ENCODE data around the gene VPS50. TPM values are rescaled to one million over a fixed set of nuclear protein-coding genes. Genes with fewer than 3 reads are reported as not detected.

Gene VPS50
- total and polyA plus RNA-seq, 9 donors = 7.7 to 28.6 (median 23.0) TPM

DNA sequence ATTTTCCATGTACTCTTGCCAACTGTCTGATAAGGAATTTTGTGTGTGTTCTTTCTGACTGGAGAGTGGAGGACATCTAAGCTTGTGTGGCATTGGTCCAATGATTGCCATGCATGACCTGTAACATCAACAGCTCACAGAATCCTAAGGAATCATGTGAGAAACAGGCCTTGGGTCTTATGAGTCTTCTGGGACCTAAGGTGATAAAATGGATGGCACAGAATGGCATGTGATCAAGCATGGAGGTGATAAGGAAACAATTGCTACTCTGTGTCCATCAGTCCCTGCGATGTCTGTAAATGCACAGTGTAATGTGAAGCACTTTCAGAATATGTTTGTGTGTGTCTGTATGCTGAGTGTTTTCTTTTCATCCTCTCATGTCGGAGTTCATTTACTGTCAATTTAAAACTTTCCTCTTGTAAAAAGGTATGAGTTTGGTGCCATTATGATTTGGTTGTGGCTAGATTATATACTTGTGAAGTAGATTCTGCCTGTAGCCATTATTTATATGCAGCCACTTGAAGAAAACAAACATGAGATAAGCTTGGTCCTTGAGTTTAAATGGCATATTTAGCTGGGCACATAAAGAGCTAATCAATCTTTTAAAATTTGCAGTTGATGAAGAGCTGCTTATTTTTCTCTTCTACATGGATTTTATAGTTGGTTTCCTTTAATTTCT is 127.5 kb downstream of the VPS50 start:
- no peaks in the 10 kb centered on the region for H3K9me3 ChIP-seq
- no peak overlapping the region for H3K4me3 ChIP-seq
- no peaks in the 10 kb centered on the region for H3K4me1 ChIP-seq (ENCODE audit: insufficient read depth)
- H3K36me3 ChIP-seq = no peaks in the 10 kb centered on the region
- intact Hi-C loops (cut with DNase I) = no loop called here
- no peak for TF ChIP-seq EP300 (IDR thresholded peaks at IDR 0.05)
- TF ChIP-seq, protein P1, sequence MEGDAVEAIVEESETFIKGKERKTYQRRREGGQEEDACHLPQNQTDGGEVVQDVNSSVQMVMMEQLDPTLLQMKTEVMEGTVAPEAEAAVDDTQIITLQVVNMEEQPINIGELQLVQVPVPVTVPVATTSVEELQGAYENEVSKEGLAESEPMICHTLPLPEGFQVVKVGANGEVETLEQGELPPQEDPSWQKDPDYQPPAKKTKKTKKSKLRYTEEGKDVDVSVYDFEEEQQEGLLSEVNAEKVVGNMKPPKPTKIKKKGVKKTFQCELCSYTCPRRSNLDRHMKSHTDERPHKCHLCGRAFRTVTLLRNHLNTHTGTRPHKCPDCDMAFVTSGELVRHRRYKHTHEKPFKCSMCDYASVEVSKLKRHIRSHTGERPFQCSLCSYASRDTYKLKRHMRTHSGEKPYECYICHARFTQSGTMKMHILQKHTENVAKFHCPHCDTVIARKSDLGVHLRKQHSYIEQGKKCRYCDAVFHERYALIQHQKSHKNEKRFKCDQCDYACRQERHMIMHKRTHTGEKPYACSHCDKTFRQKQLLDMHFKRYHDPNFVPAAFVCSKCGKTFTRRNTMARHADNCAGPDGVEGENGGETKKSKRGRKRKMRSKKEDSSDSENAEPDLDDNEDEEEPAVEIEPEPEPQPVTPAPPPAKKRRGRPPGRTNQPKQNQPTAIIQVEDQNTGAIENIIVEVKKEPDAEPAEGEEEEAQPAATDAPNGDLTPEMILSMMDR (IDR thresholded peaks at IDR 0.05) = no peak
- TF ChIP-seq POLR2A (IDR thresholded peaks at IDR 0.05) = no peak
- no peak overlapping the region for H3K27ac ChIP-seq
- DNase-seq = no peak
- 97 to 100% (median 99%) methylated on average over 2 of the region's 2 CpGs for WGBS, 3 donors
- no peaks in the 10 kb centered on the region for H3K27me3 ChIP-seq

DNA sequence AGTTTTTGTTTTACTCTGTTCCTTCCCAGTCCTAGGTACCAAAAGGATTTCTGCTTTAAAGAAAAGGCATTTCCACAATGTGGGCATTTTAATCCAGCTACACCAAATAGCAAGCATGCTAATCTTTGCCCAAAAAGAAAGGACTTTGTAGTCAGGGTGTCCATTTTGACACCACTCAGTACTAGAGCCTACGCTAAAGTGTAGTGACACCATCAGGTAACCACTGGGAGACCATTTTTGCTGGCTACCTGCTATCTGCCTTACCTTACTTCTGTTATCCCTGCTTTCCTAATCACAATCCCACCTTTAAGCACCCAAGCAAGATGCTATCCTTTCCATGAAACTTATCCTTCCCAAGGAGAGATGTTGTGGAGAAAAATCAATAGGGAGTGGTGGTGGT is 129.7 kb downstream of the VPS50 start:
- no peak for DNase-seq
- Histone ChIP-seq H3K9me3 (no peaks in the 10 kb centered on the region), H3K27me3 (no peaks in the 10 kb centered on the region), H3K4me3 (no peak overlapping the region), H3K4me1 (ENCODE audit: insufficient read depth) (no peaks in the 10 kb centered on the region), H3K27ac (no peak overlapping the region), H3K36me3 (no peaks in the 10 kb centered on the region)
- TF ChIP-seq EP300 (IDR thresholded peaks at IDR 0.05) = no peak
- TF ChIP-seq, protein P1 (IDR thresholded peaks at IDR 0.05) = no peak
- intact Hi-C loops (cut with DNase I) = no loop called here
- 98 to 100% (median 100%) methylated on average over 1 of the region's 1 CpG for WGBS, 3 donors

DNA sequence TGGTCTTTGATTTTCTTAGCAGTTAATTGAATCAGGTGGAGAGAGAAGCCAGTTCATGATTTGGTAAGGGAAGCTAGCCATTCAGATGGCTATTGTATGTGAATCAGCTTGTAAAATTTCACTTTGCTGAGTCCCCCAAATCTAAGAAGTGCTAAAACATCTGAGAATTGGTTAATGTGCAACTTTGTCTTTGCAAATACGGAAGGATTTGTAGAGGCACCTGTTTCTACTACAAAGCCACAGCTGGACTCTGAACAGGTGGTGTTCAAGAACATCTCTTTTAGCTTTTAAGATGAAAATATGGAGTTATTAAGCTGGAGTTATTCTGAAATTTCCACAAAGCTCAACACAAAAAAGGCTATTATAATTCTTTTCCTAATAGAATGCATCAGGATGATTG is 132.6 kb downstream of the VPS50 start:
- no peak for DNase-seq
- Histone ChIP-seq H3K9me3 (no peaks in the 10 kb centered on the region), H3K36me3 (no peaks in the 10 kb centered on the region), H3K27ac (no peak overlapping the region), H3K27me3 (no peaks in the 10 kb centered on the region), H3K4me1 (ENCODE audit: insufficient read depth) (no peaks in the 10 kb centered on the region), H3K4me3 (no peak overlapping the region)
- WGBS, 3 donors = 85 to 95% (median 92%) methylated on average over 1 of the region's 1 CpG
- TF ChIP-seq, protein P1 (IDR thresholded peaks at IDR 0.05) = no peak
- no peak for TF ChIP-seq POLR2A (IDR thresholded peaks at IDR 0.05)
- TF ChIP-seq EP300 (IDR thresholded peaks at IDR 0.05) = no peak
- intact Hi-C loops (cut with DNase I) = no loop called here

DNA sequence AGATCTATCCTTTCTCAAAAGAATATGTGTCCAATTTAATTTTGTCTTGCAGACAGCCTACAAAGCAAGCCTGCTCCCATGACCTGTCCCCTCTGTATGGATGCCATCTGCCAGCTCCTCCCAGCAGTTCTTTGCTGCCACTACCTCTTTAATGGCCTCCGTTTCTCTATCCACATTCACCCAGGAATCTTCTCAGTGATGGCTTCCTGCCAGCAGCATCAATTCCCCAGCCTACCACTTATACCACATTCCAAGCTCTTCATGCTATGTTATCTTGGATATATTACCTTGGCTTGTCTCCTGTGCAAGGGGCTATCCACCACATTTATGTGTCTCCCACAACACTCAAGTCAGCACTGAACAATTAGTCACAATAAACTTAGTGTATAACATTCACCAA is 133.2 kb downstream of the VPS50 start:
- DNase-seq = no peak
- Histone ChIP-seq H3K4me3 (no peak overlapping the region), H3K9me3 (no peaks in the 10 kb centered on the region), H3K27ac (no peak overlapping the region), H3K36me3 (no peaks in the 10 kb centered on the region), H3K4me1 (ENCODE audit: insufficient read depth) (no peaks in the 10 kb centered on the region), H3K27me3 (no peaks in the 10 kb centered on the region)
- intact Hi-C loops (cut with DNase I) = no loop called here
- 15 to 25% (median 17%) methylated on average over 1 of the region's 1 CpG for WGBS, 3 donors
- TF ChIP-seq, protein P1 (IDR thresholded peaks at IDR 0.05) = no peak
- no peak for TF ChIP-seq POLR2A (IDR thresholded peaks at IDR 0.05)
- TF ChIP-seq EP300 (IDR thresholded peaks at IDR 0.05) = no peak
